ENCODE results near the gene MBTPS1. TPM values are rescaled to one million over a fixed set of nuclear protein-coding genes. Genes with fewer than 3 reads are reported as not detected.

MBTPS1 gene
- total RNA-seq, result 76.6 TPM

GRCh38 chr16:84116720-84117493 lies at the start of gene MBTPS1:
MBTPS1 (minus strand) TSS chr16:84116942; CDS start chr16:84101783, 15,159 bp downstream.
- FAIRE-seq (no peak), DNase-seq (ENCODE audit: low spot score in 2 of 2) (peak; percentile 94)

- no peak for FAIRE-seq
- no peak for DNase-seq (ENCODE audit: low spot score in 2 of 2)
Measured at GRCh38 chr16:84165746-84166145, 49.0 kb upstream of the MBTPS1 start.

GRCh38 chr16:84161801-84162200 lies 45.1 kb upstream of the MBTPS1 start:
- DNase-seq (ENCODE audit: low spot score in 2 of 2) (no peak), FAIRE-seq (no peak)

- DNase-seq (ENCODE audit: low spot score in 2 of 2) (no peak), FAIRE-seq (no peak)
Measured at GRCh38 chr16:84161037-84161436, 44.3 kb upstream of the MBTPS1 start.

- no peak for FAIRE-seq
Measured at GRCh38 chr16:84159800-84160199, 43.1 kb upstream of the MBTPS1 start.

GRCh38 chr16:84159007-84159406 lies 42.3 kb upstream of the MBTPS1 start:
- FAIRE-seq (no peak), DNase-seq (ENCODE audit: low spot score in 2 of 2) (no peak)

More at GRCh38 chr16:84159800-84160199, 43.1 kb upstream of the MBTPS1 start:
- DNase-seq (ENCODE audit: low spot score in 2 of 2), result no peak

- no peak for FAIRE-seq
- no peak for DNase-seq (ENCODE audit: low spot score in 2 of 2)
Measured at GRCh38 chr16:84156342-84156784, 39.6 kb upstream of the MBTPS1 start.

GRCh38 chr16:84155771-84156170 lies 39.0 kb upstream of the MBTPS1 start:
- no peak for DNase-seq (ENCODE audit: low spot score in 2 of 2)
- no peak for FAIRE-seq

- no peak for FAIRE-seq
- DNase-seq (ENCODE audit: low spot score in 2 of 2), result no peak
Measured at GRCh38 chr16:84155226-84155625, 38.5 kb upstream of the MBTPS1 start.

GRCh38 chr16:84153660-84154214 lies 37.0 kb upstream of the MBTPS1 start:
- DNase-seq (ENCODE audit: low spot score in 2 of 2) (no peak), FAIRE-seq (no peak)

- DNase-seq (ENCODE audit: low spot score in 2 of 2) (no peak), FAIRE-seq (no peak)
Measured at GRCh38 chr16:84150926-84151325, 34.2 kb upstream of the MBTPS1 start.

GRCh38 chr16:84144859-84145639 lies 28.3 kb upstream of the MBTPS1 start, which contains the start of the genes DNAAF1 and HSDL1:
DNAAF1 (plus strand) TSS chr16:84145308; CDS start chr16:84145441, 133 bp downstream.
HSDL1 (minus strand) TSS chr16:84145177; CDS start chr16:84131321, 13,856 bp downstream.
- FAIRE-seq, result no peak
- peak; percentile 97 for DNase-seq (ENCODE audit: low spot score in 2 of 2)

- no peak for FAIRE-seq
- peak; percentile 22 to 26 for DNase-seq (ENCODE audit: low spot score in 2 of 2)
Measured at GRCh38 chr16:84144209-84144858, 27.6 kb upstream of the MBTPS1 start.

GRCh38 chr16:84143784-84144199 lies 27.1 kb upstream of the MBTPS1 start:
- FAIRE-seq (no peak), DNase-seq (ENCODE audit: low spot score in 2 of 2) (no peak)

GRCh38 chr16:84143081-84143480 lies 26.3 kb upstream of the MBTPS1 start:
- DNase-seq (ENCODE audit: low spot score in 2 of 2), result no peak
- no peak for FAIRE-seq

GRCh38 chr16:84141143-84141670 lies 24.5 kb upstream of the MBTPS1 start:
- FAIRE-seq (no peak), DNase-seq (ENCODE audit: low spot score in 2 of 2) (no peak)

- no peak for FAIRE-seq
- no peak for DNase-seq (ENCODE audit: low spot score in 2 of 2)
Measured at GRCh38 chr16:84139628-84140258, 23.0 kb upstream of the MBTPS1 start.

- no peak for FAIRE-seq
- no peak for DNase-seq (ENCODE audit: low spot score in 2 of 2)
Measured at GRCh38 chr16:84138824-84139627, 22.3 kb upstream of the MBTPS1 start.

- FAIRE-seq (no peak), DNase-seq (ENCODE audit: low spot score in 2 of 2) (no peak)
Measured at GRCh38 chr16:84138500-84138823, 21.7 kb upstream of the MBTPS1 start.

All from frontal cortex (tissue), 4 donors.